ENCODE results near the gene LGALS4.
"Not testable (repeated sequence)": the region's sequence is repeated elsewhere in the genome, so short reads cannot be mapped to it uniquely, and the experiment has no call there.

DNA sequence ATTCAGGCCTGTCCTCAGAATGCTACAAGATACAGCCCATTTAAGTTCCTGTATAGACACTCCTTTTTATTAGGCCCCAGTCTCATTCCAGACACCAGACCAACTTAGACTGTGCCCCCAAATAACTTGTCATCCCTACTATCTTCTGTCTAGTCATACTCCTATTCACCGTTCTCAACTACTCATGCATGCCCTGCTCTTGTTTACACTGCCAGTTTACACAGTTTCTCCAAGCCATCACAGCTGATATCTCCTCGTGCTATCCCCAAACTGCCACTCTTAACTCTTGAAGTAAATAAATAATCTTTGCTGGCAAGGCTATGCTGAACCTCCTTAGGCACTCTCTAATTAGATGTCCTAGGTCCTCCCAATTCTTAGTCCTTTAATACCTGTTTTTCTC is 58.5 kb downstream of the LGALS4 start:
- TF ChIP-seq, protein P1, sequence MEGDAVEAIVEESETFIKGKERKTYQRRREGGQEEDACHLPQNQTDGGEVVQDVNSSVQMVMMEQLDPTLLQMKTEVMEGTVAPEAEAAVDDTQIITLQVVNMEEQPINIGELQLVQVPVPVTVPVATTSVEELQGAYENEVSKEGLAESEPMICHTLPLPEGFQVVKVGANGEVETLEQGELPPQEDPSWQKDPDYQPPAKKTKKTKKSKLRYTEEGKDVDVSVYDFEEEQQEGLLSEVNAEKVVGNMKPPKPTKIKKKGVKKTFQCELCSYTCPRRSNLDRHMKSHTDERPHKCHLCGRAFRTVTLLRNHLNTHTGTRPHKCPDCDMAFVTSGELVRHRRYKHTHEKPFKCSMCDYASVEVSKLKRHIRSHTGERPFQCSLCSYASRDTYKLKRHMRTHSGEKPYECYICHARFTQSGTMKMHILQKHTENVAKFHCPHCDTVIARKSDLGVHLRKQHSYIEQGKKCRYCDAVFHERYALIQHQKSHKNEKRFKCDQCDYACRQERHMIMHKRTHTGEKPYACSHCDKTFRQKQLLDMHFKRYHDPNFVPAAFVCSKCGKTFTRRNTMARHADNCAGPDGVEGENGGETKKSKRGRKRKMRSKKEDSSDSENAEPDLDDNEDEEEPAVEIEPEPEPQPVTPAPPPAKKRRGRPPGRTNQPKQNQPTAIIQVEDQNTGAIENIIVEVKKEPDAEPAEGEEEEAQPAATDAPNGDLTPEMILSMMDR (IDR thresholded peaks at IDR 0.05): not testable (repeated sequence)
- TF ChIP-seq EP300 (IDR thresholded peaks at IDR 0.05): not testable (repeated sequence)

All from ovary (tissue), 3 donors.